GM18867 (cell line): Measurements from ENCODE around the gene HSPH1.
"Not testable (repeated sequence)": the region's sequence is repeated elsewhere in the genome, so short reads cannot be mapped to it uniquely, and the experiment has no call there.

Experiments used
- ATAC-seq: cut with Tn5 transposase; IDR thresholded peaks from one replicate; pipeline ENCODE4 v1.9.1; 2021; ENCODE audit warnings: mild to moderate bottlenecking, moderate library complexity; ENCODE audit not compliant: unreplicated experiment

The HSPH1 gene

DNA sequence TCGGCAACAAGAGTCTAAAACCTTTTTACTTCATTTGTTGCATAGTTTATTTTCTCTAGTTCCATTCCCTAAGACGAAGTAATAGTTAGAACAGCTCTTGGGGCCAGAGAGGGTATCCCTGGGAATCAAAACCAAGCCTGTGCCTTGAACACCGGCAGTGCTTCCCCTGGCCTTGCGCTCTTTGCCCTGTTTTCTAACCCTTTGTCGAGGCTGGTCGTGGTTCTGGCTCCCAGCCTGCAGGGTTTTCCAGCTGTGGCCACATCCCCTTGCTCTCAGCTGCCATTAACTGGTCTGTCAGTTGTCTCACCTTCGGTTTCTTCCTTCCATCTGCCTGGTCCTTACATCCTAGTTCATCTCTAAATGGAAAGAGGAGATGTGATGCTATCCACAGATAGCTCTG, 61.0 kb downstream of the HSPH1 start:
- ATAC-seq = no peak

DNA sequence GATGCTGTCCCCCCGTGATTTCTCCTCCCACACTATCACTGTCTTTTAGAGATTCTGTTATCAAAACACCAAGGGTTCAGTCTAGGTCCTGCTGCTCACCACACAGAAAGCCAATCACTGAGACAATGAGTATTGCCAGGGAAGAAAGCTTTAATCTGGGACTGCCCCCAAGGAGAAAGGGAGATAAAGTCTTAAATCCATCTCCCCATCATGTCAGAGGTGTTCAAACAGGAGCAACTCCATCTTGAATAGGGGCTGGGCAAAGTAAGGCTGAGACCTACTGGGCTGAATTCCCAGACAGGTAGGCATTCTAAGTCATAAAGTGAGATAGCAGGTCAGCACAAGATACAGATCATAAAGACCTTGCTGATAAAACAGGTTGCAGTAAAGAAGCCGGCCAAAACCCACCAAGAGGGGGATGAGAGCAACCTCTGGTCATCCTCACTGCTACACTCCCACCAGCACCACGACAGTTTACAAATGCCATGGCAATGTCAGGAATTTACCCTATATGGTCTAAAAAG, 63.7 kb downstream of the HSPH1 start:
- ATAC-seq = not testable (repeated sequence)

DNA sequence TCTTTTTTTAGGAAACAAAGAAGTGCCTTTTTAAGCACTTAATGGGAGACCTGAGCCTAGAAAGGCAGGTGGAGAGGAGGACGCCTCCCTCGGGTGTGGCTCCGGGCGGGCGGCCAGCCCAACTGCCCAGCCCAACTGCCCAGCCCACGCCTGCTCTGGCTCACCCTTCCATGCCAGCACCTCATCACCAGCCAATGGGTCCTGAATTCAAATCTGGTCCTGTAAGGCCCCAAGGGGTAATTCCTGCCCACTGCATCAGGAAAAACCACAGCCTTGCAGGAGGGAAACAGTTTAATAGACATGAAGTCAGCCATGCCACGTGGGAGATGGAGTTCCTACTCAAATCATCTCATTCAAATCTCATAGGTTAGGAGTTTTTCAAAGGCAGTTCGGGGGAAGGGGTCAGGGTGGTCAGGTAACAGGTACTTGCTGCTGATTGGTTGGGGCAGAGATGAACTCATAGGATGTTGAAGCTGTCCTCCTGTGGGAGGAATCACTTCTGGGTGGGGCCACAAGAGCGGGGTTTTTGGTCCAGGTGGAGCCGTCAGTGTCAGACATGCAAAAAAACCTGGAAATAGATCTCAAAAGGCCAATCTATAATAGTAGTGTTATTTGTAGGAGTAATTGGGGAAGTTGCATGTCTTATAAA, 64.9 kb downstream of the HSPH1 start:
- ATAC-seq = no peak

DNA sequence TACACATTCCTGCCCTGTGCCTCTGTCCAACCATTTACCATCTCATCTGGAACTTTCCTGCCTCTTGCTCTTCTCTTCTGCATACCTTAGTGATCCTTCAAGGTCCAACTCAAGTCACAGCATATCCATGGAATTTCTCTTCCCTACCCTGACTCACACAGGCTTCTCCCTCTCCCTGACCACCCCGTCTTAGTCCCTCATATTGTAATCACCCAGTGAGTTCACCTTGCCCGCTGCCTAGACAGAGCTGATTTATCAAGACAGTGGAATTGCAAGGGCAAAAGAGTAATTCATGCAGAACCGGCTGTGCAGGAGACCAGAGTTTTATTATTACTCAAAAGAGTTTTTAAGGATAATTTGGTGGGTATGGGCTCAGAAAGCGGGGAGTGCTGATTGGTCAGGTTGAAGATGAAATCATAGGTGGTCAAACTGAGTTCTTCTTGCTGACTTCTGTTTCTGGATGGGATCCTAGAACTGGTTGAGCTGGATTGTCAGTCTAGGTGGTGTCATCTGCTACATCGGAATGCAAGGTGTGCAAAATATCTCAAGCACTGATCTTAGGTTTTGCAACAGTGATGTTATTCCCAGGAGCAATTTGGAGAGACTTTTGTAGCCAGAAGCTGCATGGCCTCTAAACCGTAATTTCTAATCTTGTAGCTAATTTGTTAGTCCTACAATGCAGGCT, 67.2 kb downstream of the HSPH1 start:
- ATAC-seq = no peak

DNA sequence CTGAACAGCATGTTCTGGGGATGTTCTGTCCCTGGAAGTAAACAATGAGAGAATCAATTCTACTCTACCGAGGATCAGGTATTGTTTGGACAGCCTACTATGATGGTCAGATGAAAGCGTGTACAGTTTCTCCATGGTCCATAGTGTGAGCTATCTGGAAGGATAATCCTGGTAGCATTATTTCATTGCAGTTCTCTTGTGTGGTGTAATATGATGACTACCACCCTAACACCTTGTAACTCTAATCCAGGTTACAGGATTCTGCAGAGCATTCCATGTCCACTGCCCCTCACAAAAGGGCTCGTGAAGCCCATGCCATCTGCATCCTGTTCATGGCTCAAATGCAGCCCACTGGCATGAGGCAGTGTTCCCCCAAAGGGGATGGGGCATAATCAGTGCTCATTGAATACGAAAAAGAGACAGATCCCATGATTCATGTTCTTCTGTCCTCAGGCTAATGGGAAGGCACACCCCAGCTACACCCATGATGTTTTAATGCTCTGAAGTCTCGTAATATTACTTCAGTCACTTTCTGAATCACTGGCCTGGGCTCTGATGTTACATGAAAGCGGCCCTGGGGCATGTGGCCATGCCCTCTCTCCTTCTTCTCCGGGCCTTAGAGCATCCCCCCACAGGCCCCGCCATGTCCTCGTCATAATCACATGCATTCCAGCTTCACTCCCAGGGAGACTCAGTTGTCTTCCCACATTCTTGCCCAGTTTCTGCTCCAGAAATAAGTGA, 68.4 kb downstream of the HSPH1 start:
- no peak for ATAC-seq

DNA sequence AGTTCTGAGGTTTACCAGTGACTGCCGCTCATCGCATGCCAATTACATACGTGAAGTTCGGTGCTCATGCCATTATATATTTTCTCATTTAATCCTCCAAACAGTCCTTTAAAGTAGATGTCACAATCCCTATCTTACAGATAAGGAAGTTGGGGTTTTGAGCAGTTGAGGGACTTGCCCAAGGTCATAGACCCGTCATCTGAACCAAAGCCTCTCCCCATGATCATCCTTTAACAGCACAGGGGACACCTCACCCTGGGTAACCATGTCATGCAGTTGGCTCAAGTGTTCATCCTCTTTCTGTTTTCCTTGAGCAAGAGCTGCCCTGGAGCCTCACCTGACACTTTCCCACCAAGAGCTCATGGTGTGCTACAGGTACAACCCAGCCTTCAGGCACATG, 69.1 kb downstream of the HSPH1 start:
- ATAC-seq = no peak

DNA sequence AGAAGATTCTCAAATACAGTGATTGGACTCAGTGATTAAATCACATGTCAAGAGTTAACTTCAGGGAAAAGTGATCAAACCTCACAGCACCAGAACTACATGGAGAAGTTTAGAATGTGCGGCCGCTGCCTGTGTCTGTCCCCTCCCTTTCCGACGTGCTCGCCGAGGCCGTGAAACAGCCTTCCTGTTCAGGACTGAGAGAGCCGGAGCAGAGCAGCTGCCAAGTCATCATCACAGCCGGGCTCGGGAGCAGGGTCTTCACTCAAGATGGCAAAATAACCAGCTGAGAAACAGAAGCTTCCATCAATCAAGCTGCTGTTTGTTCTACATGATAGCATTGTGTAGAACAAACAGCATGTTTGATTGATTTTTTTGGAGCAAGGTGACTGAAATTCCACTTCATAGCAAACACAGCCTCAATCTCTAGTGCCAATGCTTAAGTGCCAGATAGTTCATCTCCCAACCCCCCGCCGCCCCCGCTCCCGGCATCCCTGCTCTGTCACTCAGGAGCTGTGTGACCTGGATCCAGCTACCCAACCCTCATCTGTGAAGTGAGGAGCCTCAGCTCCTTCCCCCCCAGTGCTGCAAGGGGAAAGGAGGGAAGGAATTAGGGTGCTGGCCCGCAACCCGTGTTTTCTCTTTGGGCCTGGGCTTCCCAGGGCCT, 70.6 kb downstream of the HSPH1 start:
- ATAC-seq = no peak

DNA sequence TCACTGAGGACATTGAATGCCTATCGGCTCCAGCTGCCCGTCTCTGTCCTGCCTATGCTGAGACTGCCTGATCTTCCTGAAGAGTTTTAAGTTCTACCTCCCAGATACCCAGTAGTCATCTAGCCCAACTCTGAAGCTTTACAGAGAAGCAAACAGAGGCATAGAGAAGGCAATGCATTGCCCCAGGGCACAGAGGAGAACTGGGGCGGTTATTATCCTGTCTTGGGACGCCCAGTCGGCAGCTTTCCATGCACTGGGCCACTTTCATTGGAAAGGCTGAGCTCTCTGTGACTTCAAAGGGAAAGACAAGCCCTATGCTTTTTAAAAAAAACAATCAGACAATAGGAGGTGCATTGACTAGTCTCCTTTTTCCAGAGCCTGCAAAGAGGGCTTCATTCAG, 71.6 kb downstream of the HSPH1 start:
- no peak for ATAC-seq

DNA sequence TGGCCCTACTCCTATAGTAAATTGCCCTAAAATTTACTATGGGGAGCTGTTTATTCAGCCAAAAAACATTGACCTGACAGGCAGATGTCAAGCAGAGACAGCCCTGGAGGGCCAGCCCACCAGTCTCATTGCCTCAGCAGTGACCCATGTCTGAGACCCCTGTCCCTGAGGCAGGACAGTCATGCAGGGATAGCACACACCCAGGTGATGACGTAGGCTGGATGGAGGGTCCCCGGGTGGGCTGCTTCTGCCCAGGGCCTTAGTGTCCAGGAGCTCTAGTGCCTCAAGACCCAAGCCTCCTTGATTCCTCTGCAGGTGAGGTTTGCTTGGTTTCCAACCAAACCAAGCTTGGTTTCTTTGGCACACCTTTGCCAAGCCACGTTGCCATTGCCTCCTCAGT, 72.1 kb downstream of the HSPH1 start:
- no peak for ATAC-seq

DNA sequence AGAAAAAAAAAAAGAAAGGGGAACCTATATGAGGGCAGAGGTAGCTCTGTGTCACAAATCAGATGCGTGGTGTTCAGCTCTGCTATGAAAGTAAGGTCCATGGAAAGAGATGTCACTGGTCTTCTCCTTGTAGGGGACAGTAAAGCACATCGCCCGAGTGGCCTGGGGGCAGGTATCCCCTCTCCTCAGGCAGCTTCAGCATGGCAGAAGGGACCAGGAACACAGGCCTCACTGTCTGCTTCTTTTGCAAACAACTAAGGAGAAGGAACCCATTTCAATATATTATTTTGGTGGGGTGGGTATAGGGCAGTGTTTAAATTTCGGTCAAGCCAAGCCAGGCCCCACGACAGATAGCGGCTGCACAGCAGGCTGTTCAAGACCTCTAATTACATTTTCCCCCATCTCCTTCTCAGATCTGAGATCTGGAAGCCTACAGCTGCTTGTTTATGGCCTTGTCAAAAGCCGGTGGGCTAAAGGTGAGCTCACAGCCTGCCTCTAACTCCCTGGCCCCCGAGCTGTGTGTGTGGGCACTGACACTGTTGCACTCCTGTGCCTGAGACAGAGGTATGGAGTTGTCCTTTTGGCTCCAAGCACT, 72.8 kb downstream of the HSPH1 start:
- no peak for ATAC-seq
